Measurements from ENCODE around the gene NHS. TPM values are rescaled to one million over a fixed set of nuclear protein-coding genes. Genes with fewer than 3 reads are reported as not detected.
A peak's percentile ranks its signal among the peaks of the same experiment; 100 is the strongest.

The NHS gene
- total RNA-seq, 1 donor from 2014 or later, result 8.6 TPM

DNA sequence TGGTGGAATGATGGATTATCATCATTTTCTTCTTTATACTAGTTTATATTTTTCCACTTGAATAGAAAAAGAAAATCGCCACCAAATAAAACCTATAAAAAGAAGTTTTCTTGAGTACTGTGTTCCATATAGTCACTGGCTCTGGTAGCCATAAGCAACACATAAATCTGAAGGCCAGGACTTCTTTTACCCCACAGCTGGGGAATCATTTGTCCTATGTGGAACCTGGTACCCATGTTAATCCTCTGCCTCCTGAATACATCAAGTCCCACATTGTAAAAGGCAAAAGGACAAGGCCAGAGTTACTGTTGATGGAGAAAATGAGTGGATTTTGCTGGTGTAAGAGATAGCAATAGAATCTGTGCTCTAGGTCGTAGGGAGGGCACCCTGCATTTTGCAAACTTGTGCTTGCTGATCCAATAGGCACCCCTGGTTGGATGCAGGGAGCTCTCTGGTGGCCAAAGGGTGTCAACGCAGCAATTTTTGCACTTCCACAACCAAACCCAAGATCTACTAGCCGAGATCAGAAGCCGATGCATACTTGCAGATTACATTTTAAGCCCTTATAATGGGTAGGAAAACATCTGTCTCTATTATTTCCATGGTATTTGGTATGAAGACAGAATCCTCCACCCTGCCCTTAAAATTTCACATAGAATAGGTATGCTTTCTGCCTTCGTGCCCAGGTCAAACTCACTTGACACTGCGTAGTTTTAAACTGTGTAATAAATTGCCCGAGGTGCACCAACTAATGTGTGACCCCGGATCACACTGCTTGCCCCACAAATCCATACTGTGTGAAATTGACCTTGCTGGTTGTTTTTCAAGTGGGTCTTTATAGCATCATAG, 216.1 kb downstream of the NHS start:
- TF ChIP-seq, protein P1, sequence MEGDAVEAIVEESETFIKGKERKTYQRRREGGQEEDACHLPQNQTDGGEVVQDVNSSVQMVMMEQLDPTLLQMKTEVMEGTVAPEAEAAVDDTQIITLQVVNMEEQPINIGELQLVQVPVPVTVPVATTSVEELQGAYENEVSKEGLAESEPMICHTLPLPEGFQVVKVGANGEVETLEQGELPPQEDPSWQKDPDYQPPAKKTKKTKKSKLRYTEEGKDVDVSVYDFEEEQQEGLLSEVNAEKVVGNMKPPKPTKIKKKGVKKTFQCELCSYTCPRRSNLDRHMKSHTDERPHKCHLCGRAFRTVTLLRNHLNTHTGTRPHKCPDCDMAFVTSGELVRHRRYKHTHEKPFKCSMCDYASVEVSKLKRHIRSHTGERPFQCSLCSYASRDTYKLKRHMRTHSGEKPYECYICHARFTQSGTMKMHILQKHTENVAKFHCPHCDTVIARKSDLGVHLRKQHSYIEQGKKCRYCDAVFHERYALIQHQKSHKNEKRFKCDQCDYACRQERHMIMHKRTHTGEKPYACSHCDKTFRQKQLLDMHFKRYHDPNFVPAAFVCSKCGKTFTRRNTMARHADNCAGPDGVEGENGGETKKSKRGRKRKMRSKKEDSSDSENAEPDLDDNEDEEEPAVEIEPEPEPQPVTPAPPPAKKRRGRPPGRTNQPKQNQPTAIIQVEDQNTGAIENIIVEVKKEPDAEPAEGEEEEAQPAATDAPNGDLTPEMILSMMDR (IDR thresholded peaks at IDR 0.05; ENCODE audit: insufficient read depth, low read length, poor library complexity, severe bottlenecking), result peak; percentile 71
- H3K4me3 ChIP-seq (ENCODE audit: low read depth, low read length), result no peak overlapping the region

DNA sequence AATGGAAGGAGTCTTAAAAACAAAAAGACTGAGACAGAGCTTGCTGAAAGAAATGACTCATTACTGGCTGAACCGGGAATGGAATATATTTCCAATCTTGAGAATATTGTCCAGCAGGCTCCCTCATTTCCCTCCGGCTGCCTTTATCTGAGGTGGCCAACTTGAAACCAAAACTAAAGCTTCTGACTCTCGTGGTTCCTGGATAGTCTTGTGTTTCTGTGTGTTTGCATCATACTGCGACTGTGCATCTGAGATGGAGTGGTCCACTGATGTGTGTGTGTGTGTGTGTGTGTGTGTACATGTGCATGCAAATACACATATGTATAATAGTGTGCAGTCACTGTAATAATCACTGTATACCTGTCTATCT, 216.7 kb downstream of the NHS start:
- Histone ChIP-seq H3K4me3 (ENCODE audit: low read depth, low read length) (no peak overlapping the region), H3K27me3 (ENCODE audit: control insufficient read depth, insufficient read depth, low read length) (no peaks in the 10 kb centered on the region), H3K36me3 (ENCODE audit: control insufficient read depth, insufficient read depth, low read length) (no peaks in the 10 kb centered on the region)
- peak; percentile 32 for DNase-seq (ENCODE audit: low read depth)
- TF ChIP-seq, protein P1 (IDR thresholded peaks at IDR 0.05; ENCODE audit: insufficient read depth, low read length, poor library complexity, severe bottlenecking), result no peak

More for the DNA sequence above, 216.1 kb downstream of the NHS start:
- Histone ChIP-seq H3K36me3 (ENCODE audit: control insufficient read depth, insufficient read depth, low read length) (no peaks in the 10 kb centered on the region), H3K27me3 (ENCODE audit: control insufficient read depth, insufficient read depth, low read length) (no peaks in the 10 kb centered on the region)
- peak; percentile 39 for DNase-seq (ENCODE audit: low read depth)

DNA sequence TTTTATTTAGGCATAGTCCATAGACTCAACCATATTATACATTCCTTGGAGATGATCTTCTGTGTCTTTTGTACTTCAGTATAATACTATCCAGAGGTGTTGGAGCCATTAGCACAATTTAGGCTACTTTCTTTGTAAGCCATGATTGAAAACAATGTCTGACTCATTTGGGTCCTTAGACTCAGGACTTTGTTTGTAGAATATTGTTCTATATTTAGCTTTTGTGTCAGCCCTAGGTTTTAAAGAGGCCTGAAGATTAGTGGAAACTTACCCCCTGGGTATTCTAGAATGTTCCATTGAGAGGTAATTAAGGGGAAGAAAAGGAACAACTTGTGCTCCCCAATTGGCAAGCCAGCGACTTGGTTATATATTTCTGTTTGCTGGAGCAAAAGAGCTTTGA, 217.1 kb downstream of the NHS start:
- no peaks in the 10 kb centered on the region for H3K27me3 ChIP-seq (ENCODE audit: control insufficient read depth, insufficient read depth, low read length)
- H3K4me3 ChIP-seq (ENCODE audit: low read depth, low read length), result no peak overlapping the region
- no peak for DNase-seq (ENCODE audit: low read depth)
- no peaks in the 10 kb centered on the region for H3K36me3 ChIP-seq (ENCODE audit: control insufficient read depth, insufficient read depth, low read length)
- TF ChIP-seq, protein P1 (IDR thresholded peaks at IDR 0.05; ENCODE audit: insufficient read depth, low read length, poor library complexity, severe bottlenecking), result no peak

DNA sequence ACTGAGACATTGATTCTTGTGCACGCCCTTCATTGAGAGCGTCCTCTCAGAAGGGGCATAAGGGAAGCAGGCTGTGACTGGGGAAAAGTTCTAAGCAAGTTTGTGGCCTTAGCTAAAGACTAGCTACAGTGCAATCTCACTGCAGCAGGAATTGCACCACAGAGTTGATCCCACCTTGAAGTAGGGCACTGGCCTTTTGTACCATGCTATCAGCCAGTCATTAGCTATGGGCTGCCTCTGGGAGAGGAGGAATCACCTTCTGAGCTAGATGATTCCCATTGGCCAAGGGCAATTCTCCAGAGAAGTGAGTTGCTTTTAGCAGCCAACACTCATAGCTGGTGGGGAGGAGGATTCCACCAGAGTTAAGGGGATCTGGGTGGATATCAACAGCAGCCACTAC, 219.7 kb downstream of the NHS start:
- H3K4me3 ChIP-seq (ENCODE audit: low read depth, low read length), result no peak overlapping the region
- no peaks in the 10 kb centered on the region for H3K36me3 ChIP-seq (ENCODE audit: control insufficient read depth, insufficient read depth, low read length)
- H3K27me3 ChIP-seq (ENCODE audit: control insufficient read depth, insufficient read depth, low read length), result no peaks in the 10 kb centered on the region
- TF ChIP-seq, protein P1 (IDR thresholded peaks at IDR 0.05; ENCODE audit: insufficient read depth, low read length, poor library complexity, severe bottlenecking), result no peak
- DNase-seq (ENCODE audit: low read depth), result no peak

DNA sequence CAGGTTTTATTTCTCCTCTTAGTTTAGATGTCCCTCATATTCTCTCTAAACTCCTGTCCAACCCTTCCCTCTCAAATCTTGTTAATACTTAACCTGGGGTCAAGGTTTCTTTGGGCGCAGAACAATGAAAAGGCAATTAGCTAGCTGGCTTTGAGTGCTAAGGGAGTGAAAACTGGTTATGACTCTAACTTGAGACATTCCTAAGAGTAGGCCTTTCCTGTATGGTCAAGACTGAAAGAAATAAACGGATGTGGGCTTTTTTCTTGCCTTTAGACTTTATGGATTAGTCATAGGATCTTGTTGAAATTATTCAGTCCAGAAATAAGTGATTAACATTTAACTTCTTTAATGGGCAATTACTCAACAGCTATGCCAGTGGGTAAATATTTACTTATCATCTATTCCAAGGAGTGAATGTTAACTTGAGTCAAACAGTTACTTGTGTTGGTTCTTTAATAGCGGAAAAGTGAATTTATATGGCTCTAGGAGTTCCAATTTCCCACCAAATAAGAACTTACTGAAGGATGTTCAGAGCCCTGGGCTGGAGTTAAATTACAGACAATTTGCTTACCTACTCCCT, 220.5 kb downstream of the NHS start:
- TF ChIP-seq, protein P1 (IDR thresholded peaks at IDR 0.05; ENCODE audit: insufficient read depth, low read length, poor library complexity, severe bottlenecking), result no peak
- peak; percentile 85 for DNase-seq (ENCODE audit: low read depth)
- Histone ChIP-seq H3K27me3 (ENCODE audit: control insufficient read depth, insufficient read depth, low read length) (no peaks in the 10 kb centered on the region), H3K4me3 (ENCODE audit: low read depth, low read length) (no peak overlapping the region), H3K36me3 (ENCODE audit: control insufficient read depth, insufficient read depth, low read length) (no peaks in the 10 kb centered on the region)

Data from kidney epithelial cell (primary cell).